Left ventricle myocardium inferior (tissue), 1 donor: ENCODE measurements around the gene RNF182. TPM values are rescaled to one million over a fixed set of nuclear protein-coding genes. Genes with fewer than 3 reads are reported as not detected.
"Not testable (repeated sequence)": the region's sequence is repeated elsewhere in the genome, so short reads cannot be mapped to it uniquely, and the experiment has no call there.

Experiments used
- DNase-seq: peaks from one replicate; pipeline ENCODE4 v3.0.0-alpha.2; 2020
- H3K27ac ChIP-seq: fragments of 200-600 bp; replicated peaks from 2 replicates; pipeline ENCODE4 v1.8.0; 2021
- H3K27me3 ChIP-seq: fragments of 200-600 bp; 2 replicates; pipeline ENCODE4 v1.8.0; 2021; ENCODE audit warnings: low read depth
- H3K36me3 ChIP-seq: fragments of 200-600 bp; 2 replicates; pipeline ENCODE4 v1.8.0; 2021
- H3K4me1 ChIP-seq: fragments of 200-600 bp; 2 replicates; pipeline ENCODE4 v1.8.0; 2021
- H3K4me3 ChIP-seq: fragments of 200-600 bp; 2 replicates; pipeline ENCODE4 v1.8.0; 2021; ENCODE audit warnings: mild to moderate bottlenecking, moderate library complexity
- H3K9me3 ChIP-seq: fragments of 200-600 bp; replicated peaks from 2 replicates; pipeline ENCODE4 v1.8.0; 2021
- CTCF ChIP-seq: fragments of 200-600 bp; IDR thresholded peaks from 2 replicates; pipeline ENCODE4 v1.8.0; 2021; ENCODE audit warnings: antibody characterized with exemption, mild to moderate bottlenecking, borderline replicate concordance
- intact Hi-C: fragments of 100-400 bp; cut with micrococcal nuclease; formaldehyde crosslinking; loops from one replicate; pipeline ENCODE4 v1.11.0; 2022
- total RNA-seq: library from RNA; stranded (reverse); fragmentation: NEBNext Ultra II Directional; extraction: Animal tissue kit (Norgen Biotek cat#: 25700); gene quantifications from one replicate; pipeline ENCODE4 v1.2.1, GENCODE V29; 2021
- donor health status: DM: no; HTN: yes; CAD: no; lungs with severe emphysema.

The RNF182 gene
- total RNA-seq, 1 donor from 2014 or later: not detected

- H3K4me3 ChIP-seq: no peak overlapping the region
- no peaks in the 10 kb centered on the region for H3K9me3 ChIP-seq
- intact Hi-C loops: no loop called here
- no peak for DNase-seq
- H3K4me1 ChIP-seq: no peaks in the 10 kb centered on the region
- no peak overlapping the region for H3K27ac ChIP-seq
- no peak for TF ChIP-seq CTCF
- no peaks in the 10 kb centered on the region for H3K36me3 ChIP-seq
- peaks cover 64% of the 10 kb centered on the region for H3K27me3 ChIP-seq
Measured at GRCh38 chr6:13931797-13932402, 7.1 kb downstream of the RNF182 start.

DNA sequence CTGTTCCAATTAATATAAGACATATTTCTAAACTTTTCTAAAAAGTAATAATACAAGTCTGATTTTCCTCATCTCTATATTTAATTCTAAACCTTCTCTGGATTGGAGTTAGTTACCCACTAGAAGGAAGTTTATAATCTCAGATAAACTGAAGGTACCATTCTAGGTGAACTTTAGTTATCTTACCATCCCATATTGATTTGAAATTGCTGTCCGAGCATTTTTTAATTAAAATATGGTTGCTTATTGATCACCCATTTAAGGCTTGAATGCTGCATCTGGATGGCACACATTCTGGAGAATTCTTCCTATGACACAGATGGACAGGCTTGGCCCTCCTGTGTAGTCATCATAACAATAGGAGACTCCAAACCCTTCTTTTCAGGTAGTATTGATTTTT, 8.0 kb downstream of the RNF182 start:
- Histone ChIP-seq H3K4me1 (no peaks in the 10 kb centered on the region), H3K27ac (no peak overlapping the region), H3K4me3 (no peak overlapping the region), H3K9me3 (no peaks in the 10 kb centered on the region), H3K27me3 (peaks cover 55% of the 10 kb centered on the region), H3K36me3 (no peaks in the 10 kb centered on the region)
- no peak for DNase-seq
- no peak for TF ChIP-seq CTCF
- intact Hi-C loops: no loop called here

- H3K36me3 ChIP-seq: no peaks in the 10 kb centered on the region
- DNase-seq: no peak
- H3K4me1 ChIP-seq: no peaks in the 10 kb centered on the region
- no peak overlapping the region for H3K4me3 ChIP-seq
- intact Hi-C loops: no loop called here
- no peak for TF ChIP-seq CTCF
- no peak overlapping the region for H3K27ac ChIP-seq
- peaks cover 36% of the 10 kb centered on the region for H3K27me3 ChIP-seq
- no peaks in the 10 kb centered on the region for H3K9me3 ChIP-seq
Measured at GRCh38 chr6:13934721-13935120, 10.0 kb downstream of the RNF182 start.

- H3K27me3 ChIP-seq: peaks cover 29% of the 10 kb centered on the region
- no peaks in the 10 kb centered on the region for H3K9me3 ChIP-seq
- TF ChIP-seq CTCF: no peak
- no peak overlapping the region for H3K4me3 ChIP-seq
- no peak for DNase-seq
- intact Hi-C loops: no loop called here
- H3K36me3 ChIP-seq: no peaks in the 10 kb centered on the region
- no peak overlapping the region for H3K27ac ChIP-seq
- H3K4me1 ChIP-seq: no peaks in the 10 kb centered on the region
Measured at GRCh38 chr6:13935190-13935880, 10.6 kb downstream of the RNF182 start.

DNA sequence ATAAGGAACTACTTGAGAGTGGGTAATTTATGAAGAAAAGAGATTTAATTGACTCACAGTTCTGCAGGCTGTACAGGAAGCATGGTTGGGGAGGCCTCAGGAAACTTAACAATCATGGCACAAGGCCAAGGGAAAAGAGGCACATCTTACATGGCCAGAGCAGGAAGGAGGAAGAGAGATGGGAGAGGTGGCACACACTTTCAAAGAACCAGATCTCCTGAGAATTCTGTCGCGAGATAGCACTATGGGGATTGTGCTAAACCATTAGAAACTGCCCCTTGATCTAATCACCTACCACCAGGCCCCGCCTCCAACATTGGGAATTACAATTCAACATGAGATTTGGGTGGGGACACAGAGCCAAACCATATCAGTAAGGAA, 11.1 kb downstream of the RNF182 start:
- H3K4me1 ChIP-seq, intact Hi-C loops, H3K4me3 ChIP-seq, H3K9me3 ChIP-seq, DNase-seq, H3K36me3 ChIP-seq, H3K27ac ChIP-seq: not testable (repeated sequence)
- H3K27me3 ChIP-seq: peaks cover 24% of the 10 kb centered on the region

GRCh38 chr6:13941902-13942301, 17.1 kb downstream of the RNF182 start:
- peaks cover 20% of the 10 kb centered on the region for H3K27me3 ChIP-seq
- H3K9me3 ChIP-seq: peaks cover 10% of the 10 kb centered on the region
- H3K4me3 ChIP-seq: no peak overlapping the region
- H3K4me1 ChIP-seq: no peaks in the 10 kb centered on the region
- intact Hi-C loops: no loop called here
- TF ChIP-seq CTCF: no peak
- no peak for DNase-seq
- H3K36me3 ChIP-seq: no peaks in the 10 kb centered on the region
- H3K27ac ChIP-seq: no peak overlapping the region
